GM18517 (cell line): ENCODE results near the gene STPG4.
"Not testable (repeated sequence)": the region's sequence is repeated elsewhere in the genome, so short reads cannot be mapped to it uniquely, and the experiment has no call there.

Experiments
- ATAC-seq: cut with Tn5 transposase; IDR thresholded peaks from one replicate; pipeline ENCODE4 v1.9.1; 2021; ENCODE audit warnings: mild to moderate bottlenecking, moderate library complexity; ENCODE audit not compliant: unreplicated experiment

The STPG4 gene

DNA sequence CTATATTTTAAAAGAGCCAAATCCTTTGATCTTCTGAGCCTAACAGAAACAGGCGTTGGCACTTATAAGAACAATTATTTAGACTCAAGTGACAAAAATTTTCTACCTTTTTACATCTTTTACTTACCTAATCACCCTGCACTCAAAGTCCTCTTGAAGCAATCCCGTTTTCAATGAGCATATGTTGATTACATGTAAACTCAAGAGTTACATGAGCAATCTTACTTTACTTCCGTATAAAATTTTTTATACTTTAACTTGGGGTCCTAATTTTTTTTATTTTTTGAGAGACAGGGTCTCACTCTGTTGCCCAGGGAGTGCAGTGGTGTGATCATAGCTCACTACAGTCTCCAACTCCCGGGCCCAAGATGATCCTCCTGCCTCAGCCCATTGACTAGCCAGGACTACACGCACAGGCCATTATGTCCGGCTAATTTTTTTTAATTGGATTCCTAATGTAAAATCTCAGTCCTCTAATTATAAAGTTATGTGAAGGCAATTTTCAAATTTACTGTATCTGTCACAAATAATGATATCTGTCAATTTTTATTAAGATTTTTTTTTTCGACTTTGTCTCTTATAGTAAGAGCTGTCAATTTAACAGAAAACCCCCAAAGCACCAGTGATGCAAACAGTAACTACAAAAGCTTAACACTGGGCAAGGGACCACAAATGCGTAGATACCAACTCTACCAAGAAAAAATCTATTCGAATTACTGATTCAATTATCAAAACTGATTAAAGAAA lies 19.1 kb upstream of the STPG4 start:
- no peak for ATAC-seq

DNA sequence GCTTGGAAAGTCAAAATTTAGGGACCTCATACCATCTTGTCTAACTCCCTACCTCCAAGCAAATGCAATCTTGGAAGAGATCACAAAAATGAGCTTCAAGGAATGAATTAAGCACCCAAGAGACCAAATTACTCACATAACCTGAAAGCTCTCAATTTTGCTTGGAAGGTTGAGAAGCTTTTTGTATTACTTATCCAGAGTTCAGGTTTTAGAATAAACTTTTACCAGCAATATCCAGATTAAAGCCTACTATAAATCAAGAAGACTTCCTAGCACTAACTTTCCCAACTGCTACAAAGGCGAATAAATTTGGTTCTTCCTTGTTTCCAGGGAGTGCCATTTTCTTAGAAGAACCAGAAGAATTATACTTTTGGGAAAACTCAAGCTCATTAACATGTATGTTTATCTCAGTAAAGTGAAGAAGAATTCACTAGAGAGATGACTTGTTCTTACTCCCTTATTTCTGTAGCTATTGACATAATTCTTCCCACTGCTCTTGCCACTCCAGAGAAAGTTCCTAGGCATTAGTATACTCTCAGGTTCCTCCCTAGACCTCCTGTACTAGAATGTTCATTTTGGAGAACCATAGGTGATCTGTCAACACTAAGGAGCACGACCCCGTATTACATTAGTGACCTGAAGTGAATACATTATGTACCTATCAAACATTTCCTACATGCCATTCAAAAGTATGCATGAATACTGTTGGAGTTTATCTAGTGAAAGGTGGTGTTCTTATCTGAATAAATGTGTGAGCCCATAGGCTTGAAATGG lies 18.0 kb upstream of the STPG4 start:
- ATAC-seq: no peak

DNA sequence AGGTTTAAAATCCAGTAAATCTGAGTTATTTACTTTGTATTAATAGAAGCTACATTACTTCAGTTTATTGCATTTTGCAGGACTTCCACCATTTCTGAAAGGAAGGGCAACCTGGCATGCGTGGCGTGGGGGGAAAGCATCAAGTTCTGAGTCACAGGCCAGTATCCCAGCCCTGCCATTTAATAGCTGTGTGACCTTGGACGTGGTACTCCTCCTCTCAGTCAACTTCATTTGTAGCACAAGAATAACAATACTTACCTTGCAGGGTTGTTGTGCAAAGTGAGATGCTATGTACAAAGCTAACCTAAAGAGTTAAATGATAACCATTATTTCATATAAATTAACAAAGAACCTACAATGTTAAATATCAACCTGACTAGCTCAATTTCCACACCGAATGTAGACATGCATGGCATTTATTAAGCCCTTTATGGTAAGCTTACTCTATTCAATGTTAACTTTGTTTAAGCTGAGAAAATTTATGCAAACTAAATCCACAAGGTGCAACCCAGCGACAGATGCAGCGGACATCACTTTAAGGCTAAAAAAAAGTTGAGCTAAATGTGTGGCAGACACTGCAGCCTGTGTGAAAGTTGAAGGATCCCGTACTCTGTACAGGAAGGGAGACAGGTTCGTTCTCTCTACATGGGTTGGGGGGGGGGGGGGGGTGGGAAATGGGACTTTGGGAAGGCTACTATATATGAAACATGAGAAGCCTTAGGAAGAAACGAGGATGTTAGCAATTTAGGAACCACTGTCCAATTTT lies 17.2 kb upstream of the STPG4 start:
- ATAC-seq: no peak

DNA sequence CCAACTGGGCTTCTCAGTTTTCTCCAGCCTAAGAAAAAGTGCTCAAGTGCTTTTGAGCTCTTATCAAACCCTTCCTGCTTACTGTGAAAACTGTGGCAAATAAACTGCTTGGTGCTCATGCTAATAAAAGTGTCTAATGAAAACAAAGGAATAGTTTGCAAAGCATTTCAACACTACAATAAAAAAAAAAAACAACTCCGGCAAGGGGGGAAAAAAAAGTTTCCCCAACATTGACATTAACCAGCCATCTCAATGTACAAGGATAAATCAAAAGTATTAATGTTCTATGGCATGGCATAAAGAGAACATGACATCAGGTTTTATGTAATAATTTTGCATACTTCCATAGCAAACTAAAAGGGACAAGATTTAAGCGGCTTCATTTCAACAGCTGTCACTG lies 14.7 kb upstream of the STPG4 start:
- ATAC-seq: no peak

DNA sequence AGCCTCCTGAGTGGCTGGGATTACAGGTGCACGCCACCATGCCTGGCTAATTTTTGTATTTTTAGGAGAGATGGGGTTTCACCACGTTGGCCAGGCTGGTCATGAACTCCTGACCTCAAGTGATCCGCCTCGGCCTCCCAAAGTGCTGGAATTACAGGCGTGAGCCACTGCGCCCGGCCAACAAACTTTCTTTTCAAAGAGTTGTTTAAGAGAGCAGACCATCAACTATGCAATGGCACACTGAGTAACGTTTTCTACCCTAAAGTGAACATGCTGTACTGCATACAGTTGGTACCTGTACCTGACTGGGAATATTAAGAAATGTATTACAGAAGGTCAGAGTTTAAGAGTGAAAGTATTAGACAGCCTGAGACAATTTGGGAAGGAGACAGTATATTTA lies 13.8 kb upstream of the STPG4 start:
- not testable (repeated sequence) for ATAC-seq

DNA sequence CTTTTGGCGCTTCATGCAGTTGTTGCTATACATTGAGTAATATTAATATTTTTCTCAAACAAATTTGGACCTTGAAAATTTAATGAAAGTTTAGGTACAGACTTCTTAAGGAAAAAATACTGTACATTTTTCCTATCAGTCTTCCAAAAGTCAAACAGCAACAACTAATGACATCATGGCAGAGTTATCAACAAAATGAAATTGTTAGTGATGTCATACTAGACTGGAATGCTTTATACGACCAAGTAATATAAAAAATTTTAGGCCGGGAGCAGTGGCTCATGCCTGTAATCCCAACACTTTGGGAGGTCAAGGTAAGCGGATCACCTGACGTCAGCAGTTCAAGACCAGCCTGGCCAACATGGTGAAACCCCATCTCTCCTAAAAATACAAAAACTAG lies 12.0 kb upstream of the STPG4 start:
- ATAC-seq: no peak

DNA sequence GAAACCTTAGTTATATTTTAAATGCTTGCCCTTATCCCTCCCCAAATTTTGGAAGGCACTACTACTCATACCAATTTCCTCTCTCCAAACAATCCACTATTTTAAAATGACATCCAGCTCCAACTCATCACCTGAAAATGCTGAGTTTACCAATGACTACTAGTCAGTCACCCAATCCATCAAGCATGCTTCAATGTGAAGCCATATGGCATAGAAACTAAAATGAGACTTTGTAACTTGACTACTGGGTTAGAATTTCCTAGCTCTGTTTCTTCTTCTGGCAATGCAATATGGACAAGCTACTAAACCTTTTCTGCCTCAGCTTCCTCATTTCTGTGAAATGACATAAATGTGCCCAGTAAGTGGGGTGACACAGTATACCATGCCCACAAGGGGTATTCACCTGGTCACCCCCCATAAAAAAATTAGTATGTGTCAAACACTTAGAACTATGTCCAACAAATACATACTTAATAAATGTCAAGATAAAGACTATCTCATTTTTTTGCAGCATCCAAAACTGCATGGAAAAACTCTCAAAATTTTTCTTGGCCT lies 10.0 kb upstream of the STPG4 start:
- no peak for ATAC-seq

DNA sequence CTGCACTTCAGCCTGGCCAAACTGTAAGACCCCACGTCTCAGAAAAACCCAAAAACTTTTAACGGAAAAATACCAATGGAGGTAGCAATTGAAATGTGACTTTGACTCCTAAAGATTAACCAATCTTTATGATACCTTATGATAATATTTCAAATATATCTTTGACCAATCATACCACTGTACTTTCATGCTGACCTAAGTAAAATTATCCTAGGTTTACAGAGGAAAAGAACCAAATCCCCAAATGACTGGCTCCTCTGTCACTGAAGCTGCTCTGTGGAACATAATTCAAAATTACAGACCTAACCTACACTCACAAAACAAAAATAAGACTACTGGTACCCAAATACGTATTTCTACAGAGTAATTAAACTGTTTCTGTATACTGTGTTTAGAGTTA lies 7.7 kb upstream of the STPG4 start:
- no peak for ATAC-seq

DNA sequence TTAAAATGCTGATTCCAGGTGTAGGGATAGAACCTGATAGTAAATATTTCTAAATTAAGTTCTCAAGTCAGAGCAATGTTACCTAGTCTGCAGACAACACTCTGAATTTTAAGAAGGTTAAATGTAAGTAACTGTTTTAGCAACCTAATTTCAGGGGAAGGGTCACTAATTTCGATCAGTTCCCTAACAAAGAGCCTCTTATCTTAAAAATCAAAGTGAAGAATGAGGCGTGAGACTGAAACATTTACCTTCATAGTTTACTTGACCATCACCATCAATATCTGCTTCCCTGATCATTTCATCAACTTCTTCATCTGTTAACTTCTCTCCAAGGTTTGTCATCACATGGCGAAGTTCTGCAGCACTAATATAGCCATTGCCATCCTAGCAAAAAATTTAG lies 6.4 kb upstream of the STPG4 start:
- ATAC-seq: no peak

DNA sequence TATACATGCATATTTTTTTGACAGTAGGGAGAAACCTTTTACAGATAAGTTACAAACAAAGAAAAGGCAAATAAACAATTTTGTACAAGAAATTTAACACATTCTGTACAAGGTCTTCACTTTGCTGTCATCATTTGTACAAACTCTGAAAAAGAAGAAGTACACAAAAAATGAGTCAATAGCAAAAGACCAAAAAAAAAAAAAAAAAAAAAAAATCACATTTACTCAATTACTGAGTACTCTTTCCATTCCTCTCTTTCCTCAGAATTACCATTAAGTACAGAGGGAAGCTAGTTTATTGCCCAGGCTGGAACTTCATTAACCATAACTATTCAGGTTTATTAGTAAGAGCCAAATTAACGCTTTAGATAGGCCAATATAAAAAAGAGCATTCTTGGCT lies 5.6 kb upstream of the STPG4 start:
- ATAC-seq: no peak

DNA sequence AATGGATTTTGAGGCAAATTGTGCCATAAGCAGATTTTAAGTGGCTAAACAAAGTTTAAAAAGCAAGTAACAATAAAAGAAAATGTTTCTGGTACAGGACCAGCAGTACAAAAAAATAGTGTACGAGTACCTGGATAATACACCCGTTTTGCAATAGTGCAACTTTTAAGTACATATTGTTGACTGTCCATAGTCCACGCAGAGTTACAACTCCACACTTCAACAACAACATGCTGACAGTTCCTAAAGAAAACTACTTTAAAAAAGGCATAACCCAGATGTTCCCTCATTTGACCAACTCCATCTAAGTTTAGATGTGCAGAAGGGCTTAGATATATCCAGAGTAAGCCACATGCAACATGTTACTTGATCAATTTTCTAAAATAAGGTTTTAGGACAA lies 5.1 kb upstream of the STPG4 start:
- no peak for ATAC-seq

DNA sequence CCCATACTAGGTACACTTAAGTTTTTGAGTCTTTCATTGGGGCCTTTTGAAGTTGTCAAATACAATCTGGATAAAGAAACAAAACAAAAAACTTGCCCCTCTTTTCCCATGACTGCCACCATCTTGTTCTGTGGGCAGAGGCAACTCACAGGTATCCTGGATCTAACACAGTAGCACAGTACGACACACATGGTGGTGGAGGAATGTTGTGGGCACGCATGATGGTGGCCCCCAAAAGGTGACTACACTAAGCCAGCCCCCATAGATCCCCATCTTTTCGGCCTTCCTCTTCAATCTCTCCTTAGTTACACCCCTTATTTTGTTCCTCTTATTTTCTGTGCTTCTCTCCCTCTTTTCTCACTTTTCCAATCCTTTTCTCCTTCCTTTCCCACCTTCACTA lies 4.5 kb upstream of the STPG4 start:
- no peak for ATAC-seq

DNA sequence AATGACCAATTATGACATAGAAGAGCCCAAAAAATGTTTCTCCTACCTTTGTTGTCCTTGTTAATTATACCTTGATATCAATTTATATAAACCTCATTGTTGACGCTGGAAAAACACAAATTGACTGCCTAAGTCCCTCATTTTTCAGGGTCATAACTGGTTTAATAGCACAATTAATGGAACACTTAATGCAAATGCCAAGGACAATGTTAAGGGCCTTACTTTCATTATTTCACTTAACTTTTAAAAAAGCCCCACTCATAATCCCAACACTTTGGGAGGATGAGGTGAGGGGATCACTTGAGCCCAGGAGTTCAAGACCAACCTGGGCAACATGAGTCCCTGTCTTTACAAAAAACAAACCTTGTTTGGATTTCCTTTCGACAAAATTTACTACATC lies 3.5 kb upstream of the STPG4 start:
- ATAC-seq: no peak

DNA sequence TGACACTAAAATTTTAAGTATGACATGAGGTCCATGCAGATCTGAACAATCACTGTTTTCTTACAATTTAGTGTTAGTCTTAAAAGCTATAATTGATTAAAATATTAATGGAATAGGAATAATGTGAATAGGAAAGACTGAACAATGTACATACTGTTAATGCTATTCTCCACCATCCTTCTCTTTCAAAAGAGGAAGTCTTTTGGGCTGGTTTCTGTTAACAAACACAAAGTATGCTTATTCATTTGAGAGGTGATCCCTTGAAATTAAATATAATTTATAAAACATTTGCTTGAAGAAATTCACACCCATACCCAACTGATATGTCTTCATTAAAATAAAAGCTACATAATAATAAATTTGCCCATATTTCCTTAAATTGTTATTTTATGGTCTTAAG lies 2.3 kb downstream of the STPG4 start:
- ATAC-seq: no peak

DNA sequence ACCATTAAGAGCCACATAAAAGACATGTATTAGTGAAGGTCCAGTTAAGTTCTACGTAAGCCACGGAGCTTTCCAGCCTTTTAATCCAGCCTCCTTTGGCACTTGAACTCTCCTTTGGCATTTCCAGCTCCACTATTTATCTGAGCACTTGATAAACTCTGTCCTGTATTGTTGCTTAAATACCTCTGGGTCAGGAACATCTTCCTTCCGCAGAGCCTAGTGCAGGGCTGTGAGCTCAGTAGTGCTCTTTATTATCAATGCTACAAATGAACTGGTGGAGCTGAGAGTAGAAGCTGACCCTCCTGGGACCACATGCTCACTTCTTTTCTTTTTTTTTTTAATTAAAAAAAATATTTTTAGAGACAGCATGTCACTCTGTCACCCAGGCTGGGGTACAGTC lies 4.9 kb downstream of the STPG4 start:
- ATAC-seq: no peak

DNA sequence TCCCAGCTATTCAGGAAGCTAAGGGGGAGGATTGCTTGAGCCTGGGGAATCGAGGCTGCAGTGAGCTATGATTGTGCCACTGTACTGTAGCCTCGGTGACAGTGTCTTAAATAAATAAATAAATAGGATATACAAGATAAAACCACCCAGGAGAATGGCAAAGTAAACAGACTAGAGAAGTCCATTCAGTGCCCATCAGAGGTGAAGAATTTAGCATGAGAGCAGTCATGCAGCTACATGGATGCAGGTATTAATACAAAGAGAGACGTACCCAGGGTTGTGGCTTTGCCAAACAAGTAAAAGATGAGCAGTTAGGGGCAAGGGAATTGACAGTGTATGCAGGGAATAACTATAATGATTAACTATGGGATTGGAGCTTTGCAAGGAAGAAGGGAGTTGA lies 8.1 kb downstream of the STPG4 start:
- no peak for ATAC-seq

DNA sequence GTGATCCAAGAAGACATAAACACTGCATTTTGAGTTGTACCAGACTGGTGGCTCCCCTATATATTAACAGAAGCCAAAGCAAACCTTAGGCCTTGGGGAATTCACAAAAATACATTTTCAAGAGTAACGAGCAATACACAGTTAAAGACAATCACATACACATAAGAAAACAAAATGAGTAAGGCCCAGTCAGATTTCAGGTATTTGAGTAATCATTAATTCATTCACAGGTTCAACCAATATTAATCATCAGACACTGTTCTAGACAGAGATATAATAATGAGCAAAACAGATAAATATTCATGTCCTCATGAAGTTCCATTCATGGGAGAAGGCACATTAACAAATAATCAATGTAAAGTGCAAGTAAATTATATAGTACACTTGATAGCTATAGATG lies 9.6 kb downstream of the STPG4 start:
- no peak for ATAC-seq

DNA sequence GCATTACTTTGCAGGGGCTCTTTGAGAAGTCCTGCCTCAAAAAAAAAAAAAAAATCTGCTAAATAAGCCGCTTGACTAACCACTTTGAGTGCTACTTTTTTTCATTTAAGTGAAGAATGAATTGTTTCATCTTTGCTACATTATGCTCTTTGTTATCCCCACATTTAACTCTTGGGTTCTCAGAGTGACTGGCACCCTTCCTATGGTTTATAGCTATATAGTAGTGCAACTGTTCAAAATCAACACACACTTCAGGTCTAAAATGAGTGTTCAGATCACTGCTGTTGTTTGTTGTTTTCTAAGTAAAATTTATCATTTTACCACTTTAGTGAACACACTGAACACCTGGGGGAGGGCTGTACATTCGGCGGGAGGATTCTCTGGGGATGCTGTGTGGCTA lies 13.6 kb downstream of the STPG4 start:
- no peak for ATAC-seq

DNA sequence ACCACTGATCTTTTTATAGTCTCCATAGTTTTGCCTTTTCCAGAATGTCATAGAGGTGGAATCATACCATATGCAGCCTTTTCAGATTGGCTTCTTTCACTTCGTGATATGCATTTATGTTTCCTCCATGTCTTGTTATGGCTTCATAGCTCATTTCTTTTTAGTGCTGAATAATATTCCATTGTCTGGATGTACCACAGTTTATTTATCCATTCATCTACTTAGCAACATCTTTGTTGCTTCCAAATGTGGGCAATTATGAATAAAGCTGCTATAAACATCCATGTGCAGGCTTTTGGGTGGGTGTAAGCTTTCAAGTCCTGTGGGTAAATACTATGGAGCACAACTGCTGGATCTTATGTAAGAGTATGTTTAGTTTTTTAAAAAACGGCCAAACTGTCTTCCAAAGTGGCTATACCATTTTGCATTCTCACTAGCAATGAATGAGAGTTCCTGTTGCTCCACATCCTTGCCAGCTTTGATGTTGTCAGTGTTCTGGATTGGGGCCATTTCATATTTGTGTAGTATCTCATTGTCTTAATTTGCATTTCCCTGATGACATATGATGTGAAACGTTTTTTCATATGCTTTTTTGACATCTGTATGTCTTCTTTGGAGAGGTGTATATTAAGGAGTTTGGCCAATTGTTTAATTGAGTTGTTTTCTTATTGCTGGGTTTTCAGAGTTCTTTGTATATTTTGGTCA lies 20.6 kb downstream of the STPG4 start:
- no peak for ATAC-seq

DNA sequence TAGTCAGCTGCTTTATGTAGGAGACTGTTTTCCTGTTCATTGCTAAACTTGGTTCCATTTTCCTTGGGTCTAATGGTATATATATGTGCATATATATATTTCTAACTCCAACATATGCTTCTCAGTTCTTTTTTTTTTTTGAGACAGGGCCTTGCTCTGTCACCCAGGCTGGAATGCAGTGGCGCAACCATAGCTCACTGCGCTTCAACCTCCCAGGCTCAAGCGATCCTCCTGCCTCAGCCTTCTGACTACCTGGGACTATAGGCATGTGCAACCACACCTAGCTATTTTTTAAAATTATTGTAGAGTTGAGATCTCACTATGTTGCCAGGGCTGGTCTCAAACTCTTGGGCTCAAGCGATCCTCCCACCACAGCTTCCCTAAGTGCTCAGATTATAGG lies 22.1 kb downstream of the STPG4 start:
- no peak for ATAC-seq

DNA sequence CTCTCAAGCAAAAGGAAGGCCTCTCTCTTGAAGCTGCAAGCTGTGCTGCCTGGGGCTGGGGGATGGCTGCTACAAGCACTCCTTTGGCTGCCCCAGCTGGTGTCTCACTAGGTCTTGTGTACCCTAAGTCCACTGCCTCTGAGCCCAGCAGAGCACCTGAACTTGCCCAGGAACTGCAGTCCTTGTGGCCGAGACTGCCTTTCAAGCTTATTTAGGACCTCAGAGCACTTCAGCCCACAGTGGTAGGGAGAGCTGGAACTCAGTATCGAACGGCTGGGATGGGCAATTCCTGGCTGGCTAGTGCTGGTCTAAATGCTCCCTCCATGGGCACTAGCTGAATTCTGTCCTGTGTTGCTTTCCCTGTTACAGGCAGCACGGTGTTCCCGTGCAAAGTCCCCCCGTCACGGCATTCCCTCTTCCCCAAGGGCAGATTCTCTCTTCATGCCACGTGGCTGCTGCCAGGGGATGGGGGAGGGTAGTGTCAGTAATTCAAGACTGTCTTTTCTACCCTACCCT lies 25.9 kb downstream of the STPG4 start:
- ATAC-seq: no peak
